Keratinocyte (primary cell): ENCODE data around the gene PLXDC1. TPM values are rescaled to one million over a fixed set of nuclear protein-coding genes. Genes with fewer than 3 reads are reported as not detected.
A peak's percentile ranks its signal among the peaks of the same experiment; 100 is the strongest.

Source experiments
- DNase-seq: peaks from one replicate; pipeline ENCODE4 v3.0.0-alpha.2; 2011; ENCODE audit warnings: low read depth, missing footprints, low spot score
- FAIRE-seq: peaks from 2 replicates; lab custom pipeline; 2011; peaks lifted over from hg19 to GRCh38; lab: Jason Lieb, UNC
- H2AFZ ChIP-seq: 2 replicates; pipeline ENCODE4 v1.6.0; 2012; ENCODE audit warnings: low read length, control low read depth, inconsistent platforms; ENCODE audit not compliant: control insufficient read depth
- H3K27ac ChIP-seq: 2 replicates; pipeline ENCODE4 v1.5.1; 2011; ENCODE audit warnings: low read length; ENCODE audit not compliant: control insufficient read depth, insufficient read depth
- H3K27me3 ChIP-seq: 3 replicates; pipeline ENCODE4 v1.6.0; 2011; ENCODE audit warnings: low read length; ENCODE audit not compliant: control insufficient read depth, insufficient read depth; ENCODE audit errors: extremely low read depth
- H3K36me3 ChIP-seq, 2 experiments: 2 replicates in 1 of 2; 3 replicates in 1 of 2; pipeline ENCODE4 v1.5.1; 2011; ENCODE audit warnings: low read length in 2 of 2, mild to moderate bottlenecking in 1 of 2; ENCODE audit not compliant: control insufficient read depth in 2 of 2, insufficient read depth in 2 of 2; ENCODE audit errors: extremely low read depth in 1 of 2
- H3K4me1 ChIP-seq: 3 replicates; pipeline ENCODE4 v1.5.1; 2011; ENCODE audit warnings: low read length; ENCODE audit not compliant: control insufficient read depth, insufficient read depth; ENCODE audit errors: extremely low read depth
- H3K4me2 ChIP-seq: 3 replicates; pipeline ENCODE4 v1.6.0; 2011; ENCODE audit warnings: low read depth, low read length; ENCODE audit not compliant: control insufficient read depth, insufficient read depth; ENCODE audit errors: extremely low read depth
- H3K4me3 ChIP-seq, 3 experiments: fragments of 200-600 bp in 1 of 3; sonication (generic) in 1 of 3; 2 replicates in 2 of 3; 3 replicates in 1 of 3; pipeline ENCODE4 v1.5.1; 2011 to 2016; ENCODE audit warnings: low read length in 3 of 3, mild to moderate bottlenecking in 3 of 3, control low read depth in 2 of 3, inconsistent platforms in 1 of 3, low read depth in 1 of 3, mixed read lengths in 1 of 3, mixed run types in 1 of 3, moderate library complexity in 1 of 3; ENCODE audit not compliant: control insufficient read depth in 2 of 3, insufficient read depth in 2 of 3; ENCODE audit errors: extremely low read depth in 1 of 3
- H3K79me2 ChIP-seq: 2 replicates; pipeline ENCODE4 v1.6.0; 2012; ENCODE audit warnings: low read length; ENCODE audit not compliant: control insufficient read depth, insufficient read depth
- H3K9ac ChIP-seq: 3 replicates; pipeline ENCODE4 v1.6.0; 2011; ENCODE audit warnings: low read length; ENCODE audit not compliant: control insufficient read depth, insufficient read depth; ENCODE audit errors: extremely low read depth
- H3K9me1 ChIP-seq: 3 replicates; pipeline ENCODE4 v1.6.0; 2011; ENCODE audit warnings: low read length; ENCODE audit not compliant: control insufficient read depth, insufficient read depth; ENCODE audit errors: extremely low read depth
- H3K9me3 ChIP-seq: 2 replicates; pipeline ENCODE4 v1.5.1; 2012; ENCODE audit warnings: low read depth, low read length; ENCODE audit not compliant: control insufficient read depth
- H4K20me1 ChIP-seq: 3 replicates; pipeline ENCODE4 v1.6.0; 2011; ENCODE audit warnings: low read length; ENCODE audit not compliant: control insufficient read depth, insufficient read depth; ENCODE audit errors: extremely low read depth
- CTCF ChIP-seq, 3 experiments: IDR thresholded peaks in 1 of 3; conservative IDR thresholded peaks in 1 of 3; optimal IDR thresholded peaks in 1 of 3; 2 replicates in 2 of 3; 3 replicates in 1 of 3; pipeline versions ENCODE3 to v1.5.1; 2011; ENCODE audit warnings: low read length in 3 of 3, mild to moderate bottlenecking in 3 of 3, moderate library complexity in 2 of 3, control low read depth in 1 of 3, inconsistent platforms in 1 of 3; ENCODE audit not compliant: insufficient read depth in 2 of 3; ENCODE audit errors: extremely low read depth in 1 of 3
- EZH2 ChIP-seq: IDR thresholded peaks from one replicate; pipeline ENCODE4 v1.6.1; 2012; ENCODE audit warnings: inconsistent platforms, mild to moderate bottlenecking, low read length, moderate library complexity
- dilution Hi-C: fragments of 300-500 bp; cut with MboI; formaldehyde crosslinking; loops from one replicate; pipeline ENCODE4 v1.7.0; 2020; ENCODE audit warnings: low sequenced_read_pairs; ENCODE audit not compliant: extremely low pct_ligation_motif_present
- polyA plus RNA-seq, 5 experiments: library from polyadenylated mRNA; depleted of rRNA in 3 of 5; stranded (reverse) in 3 of 5; stranded (forward) in 1 of 5; unstranded in 1 of 5; fragments of >200 nt; gene quantifications; 1 replicate in 1 of 5; 2 replicates in 3 of 5; 3 replicates in 1 of 5; pipeline versions ENCODE4 v1.2.1 to v1.2.3, GENCODE V29; 2011 to 2012; ENCODE audit warnings: missing spikeins in 2 of 5, low read depth in 1 of 5, low replicate concordance in 1 of 5

Gene PLXDC1
- polyA plus RNA-seq, 1 donor (not counting 4 experiments of a cell fraction or from before 2014, with no cell fraction given), result 0.35 TPM

DNA sequence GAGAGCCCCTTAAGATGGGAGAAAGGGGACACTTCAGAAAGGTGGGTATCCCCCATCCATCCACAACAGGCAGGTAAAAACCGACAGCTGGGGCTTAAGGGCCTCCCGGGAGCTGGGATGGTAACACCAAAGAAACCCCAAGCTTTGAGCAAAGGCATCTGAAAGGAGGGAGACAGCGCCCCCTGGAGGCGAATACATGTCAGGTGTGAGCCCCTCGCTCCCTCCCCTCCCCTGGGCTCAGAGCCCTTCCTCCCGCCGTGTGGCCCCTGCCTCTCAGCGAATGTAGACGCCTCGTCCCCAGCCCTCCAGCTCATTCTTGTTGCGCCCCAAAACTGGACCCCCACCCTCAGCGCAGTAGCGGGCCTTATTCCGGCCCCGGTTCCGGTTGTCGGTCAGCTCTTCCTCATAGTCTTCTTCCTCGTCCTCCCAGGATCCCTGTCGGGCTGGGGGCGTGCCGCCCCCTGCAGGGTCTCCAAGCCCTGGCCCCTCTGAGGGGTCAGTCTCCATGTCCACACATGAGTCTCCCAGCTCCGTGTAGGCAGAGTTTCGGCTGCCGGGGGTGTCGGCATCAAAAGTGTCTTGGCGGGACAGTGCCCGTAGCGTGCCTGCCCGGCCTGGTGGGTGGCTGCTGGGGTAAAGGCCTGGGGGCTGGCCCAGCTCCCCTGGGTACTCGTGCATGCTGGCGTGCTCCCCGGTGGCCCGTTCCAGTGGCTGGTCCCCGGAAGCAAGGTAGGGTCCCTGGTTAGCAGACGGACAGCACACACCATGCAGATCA is 23.7 kb upstream of the PLXDC1 start:
- no peak for FAIRE-seq
- H2AFZ ChIP-seq, result no peak overlapping the region

GRCh38 chr17:39173526-39174274 is 22.3 kb upstream of the PLXDC1 start:
- no peak for TF ChIP-seq CTCF (optimal IDR thresholded peaks at IDR 0.05 in 1 of 3, IDR thresholded peaks at IDR 0.05 in 1 of 3, conservative IDR thresholded peaks at IDR 0.05 in 1 of 3; ENCODE audit: extremely low read depth in 1 of 3, insufficient read depth in 2 of 3, low read length in 3 of 3)
- TF ChIP-seq EZH2, result no peak
- H4K20me1 ChIP-seq, result peaks cover 3% of the 10 kb centered on the region
- DNase-seq, result no peak

More for the DNA sequence above, 23.7 kb upstream of the PLXDC1 start:
- peak; percentile 89 to 92 (median 89) for TF ChIP-seq CTCF (optimal IDR thresholded peaks at IDR 0.05 in 1 of 3, IDR thresholded peaks at IDR 0.05 in 1 of 3, conservative IDR thresholded peaks at IDR 0.05 in 1 of 3; ENCODE audit: extremely low read depth in 1 of 3, insufficient read depth in 2 of 3, low read length in 3 of 3)
- no peak for TF ChIP-seq EZH2
- Histone ChIP-seq H3K4me2 (no peak overlapping the region), H3K27me3 (no peaks in the 10 kb centered on the region), H3K79me2 (no peaks in the 10 kb centered on the region), H3K4me3 (no peak overlapping the region), H3K4me1 (peaks cover 7% of the 10 kb centered on the region), H3K9ac (no peak overlapping the region), H3K36me3 (peaks cover 15 to 18% of the 10 kb centered on the region in 2 experiments), H3K9me3 (no peaks in the 10 kb centered on the region), H3K27ac (no peak overlapping the region), H3K9me1 (no peaks in the 10 kb centered on the region), H4K20me1 (peaks cover 3% of the 10 kb centered on the region)
- no peak for DNase-seq
- dilution Hi-C loops, result no loop called here

More at GRCh38 chr17:39173526-39174274, 22.3 kb upstream of the PLXDC1 start:
- Histone ChIP-seq H3K4me2 (no peak overlapping the region), H2AFZ (no peak overlapping the region), H3K27ac (no peak overlapping the region), H3K27me3 (peaks cover 3% of the 10 kb centered on the region), H3K79me2 (no peaks in the 10 kb centered on the region), H3K9ac (no peak overlapping the region), H3K36me3 (peaks cover 15 to 18% of the 10 kb centered on the region in 2 experiments), H3K4me1 (peaks cover 5% of the 10 kb centered on the region), H3K4me3 (no peak overlapping the region), H3K9me3 (no peaks in the 10 kb centered on the region), H3K9me1 (no peaks in the 10 kb centered on the region)
- dilution Hi-C loops, result no loop called here
- no peak for FAIRE-seq
